Adipose tissue (tissue), 3 donors: ENCODE data around the gene PAX5. TPM values are rescaled to one million over a fixed set of nuclear protein-coding genes. Genes with fewer than 3 reads are reported as not detected.

Experiments used
- H3K27ac ChIP-seq: one replicate; pipeline ENCODE4 v1.5.1; 2013; ENCODE audit warnings: low read depth, low read length
- WGBS, 3 donors: extraction: QIAGEN DNeasy Blood & Tissue Kit; methylation state at CpG; one replicate each; pipeline ENCODE4 v1.1.7; 2013; 5-methylcytosine and 5-hydroxymethylcytosine counted together
- polyA plus RNA-seq, 3 donors: library from polyadenylated mRNA; stranded (reverse); fragments of 200-250 nt; gene quantifications; one replicate each; pipeline ENCODE4 v1.2.3, GENCODE V29; 2013
- donor health status: healthy with polysubstance abuse.
- donor health status: Bipolar disorder and iron deficiency.
- donor health status: healthy.

PAX5 gene
- polyA plus RNA-seq, 3 donors: 0.23 to 0.28 TPM; not detected in 1

- 69 to 87% (median 73%) methylated on average over 30 to 31 of the region's 31 CpGs for WGBS, 3 donors
- H3K27ac ChIP-seq: no peak overlapping the region
Observed at GRCh38 chr9:36864491-36865410, 169.3 kb downstream of the PAX5 start.

GRCh38 chr9:36862206-36863145, 171.6 kb downstream of the PAX5 start:
- WGBS, 3 donors: 42 to 51% (median 47%) methylated on average over 21 of the region's 21 CpGs
- H3K27ac ChIP-seq: no peak overlapping the region

- 57 to 67% (median 57%) methylated on average over 7 of the region's 7 CpGs for WGBS, 3 donors
- H3K27ac ChIP-seq: no peak overlapping the region
Observed at GRCh38 chr9:36861528-36862205, 172.4 kb downstream of the PAX5 start.

- no peak overlapping the region for H3K27ac ChIP-seq
- 54 to 67% (median 67%) methylated on average over 23 of the region's 23 CpGs for WGBS, 3 donors
Observed at GRCh38 chr9:36858805-36859375, 175.2 kb downstream of the PAX5 start.

- WGBS, 3 donors: 53 to 58% (median 56%) methylated on average over 9 of the region's 9 CpGs
Observed at GRCh38 chr9:36855448-36856315, 178.4 kb downstream of the PAX5 start.

GRCh38 chr9:36854751-36855150, 179.3 kb downstream of the PAX5 start:
- 74 to 84% (median 79%) methylated on average over 10 of the region's 10 CpGs for whole genome bisulfite sequencing, 3 donors
- H3K27ac ChIP-seq: no peak overlapping the region

More at GRCh38 chr9:36855448-36856315, 178.4 kb downstream of the PAX5 start:
- no peak overlapping the region for H3K27ac ChIP-seq

GRCh38 chr9:36854034-36854433, 180.0 kb downstream of the PAX5 start:
- H3K27ac ChIP-seq: no peak overlapping the region
- 60 to 69% (median 66%) methylated on average over 13 of the region's 13 CpGs for WGBS, 3 donors

- WGBS, 3 donors: 59 to 87% (median 71%) methylated on average over 1 of the region's 1 CpG
- H3K27ac ChIP-seq: no peak overlapping the region
Observed at GRCh38 chr9:36853233-36853632, 180.8 kb downstream of the PAX5 start.

GRCh38 chr9:36849943-36850342, 184.1 kb downstream of the PAX5 start:
- WGBS, 3 donors: 86 to 89% (median 87%) methylated on average over 9 of the region's 9 CpGs
- H3K27ac ChIP-seq: no peak overlapping the region

GRCh38 chr9:36848946-36849345, 185.1 kb downstream of the PAX5 start:
- H3K27ac ChIP-seq: no peak overlapping the region
- 80 to 87% (median 81%) methylated on average over 5 of the region's 5 CpGs for WGBS, 3 donors

GRCh38 chr9:36847781-36848673, 186.0 kb downstream of the PAX5 start:
- no peak overlapping the region for H3K27ac ChIP-seq
- WGBS, 3 donors: 41 to 52% (median 42%) methylated on average over 19 to 22 of the region's 22 CpGs

GRCh38 chr9:36846621-36847020, 187.4 kb downstream of the PAX5 start:
- WGBS, 3 donors: 86 to 87% (median 87%) methylated on average over 8 of the region's 8 CpGs
- H3K27ac ChIP-seq: no peak overlapping the region

GRCh38 chr9:36845844-36846243, 188.2 kb downstream of the PAX5 start:
- WGBS, 3 donors: 80 to 92% (median 86%) methylated on average over 2 of the region's 2 CpGs
- no peak overlapping the region for H3K27ac ChIP-seq

- 73 to 80% (median 76%) methylated on average over 1 of the region's 1 CpG for WGBS, 3 donors
- no peak overlapping the region for H3K27ac ChIP-seq
Observed at GRCh38 chr9:36844961-36845360, 189.1 kb downstream of the PAX5 start.

GRCh38 chr9:36843964-36844363, 190.1 kb downstream of the PAX5 start:
- no peak overlapping the region for H3K27ac ChIP-seq
- 80 to 89% (median 84%) methylated on average over 1 of the region's 1 CpG for WGBS, 3 donors
